GM12878 (cell line): ENCODE measurements around the gene CDH2. TPM values are rescaled to one million over a fixed set of nuclear protein-coding genes. Genes with fewer than 3 reads are reported as not detected.

Experiments used
- ATAC-seq: fragments of 200-7000 bp; cut with Tn5 transposase; 3 replicates; pipeline ENCODE4 v1.9.1; 2020; ENCODE audit warnings: mild to moderate bottlenecking, moderate library complexity
- BruUV-seq: library from RNA; stranded (reverse); fragments of 400-500 nt; replicated peaks from 2 replicates; lab custom pipeline; 2021; lab: Mats Ljungman, UMichigan
- CTCF ChIA-PET: fragments of 300-600 bp; sonication (Branson Sonifier 250); formaldehyde crosslinking; extraction: SDS; loops from one replicate; lab custom pipeline; 2021; ENCODE audit warnings: inconsistent platforms; lab: Yijun Ruan, JAX
- POLR2A ChIA-PET: fragments of 350-600 bp; formaldehyde crosslinking; extraction: SDS; loops from one replicate; lab custom pipeline; 2021; ENCODE audit warnings: inconsistent platforms; lab: Charles Lee
- RAD21 ChIA-PET: fragments of 300-600 bp; sonication (Branson Sonifier 250); formaldehyde crosslinking; loops from one replicate; lab custom pipeline; 2023; ENCODE audit warnings: antibody characterized with exemption; ENCODE audit not compliant: unreplicated experiment; lab: Charles Lee
- SMC1A ChIA-PET: fragments of 300-600 bp; sonication (Branson Sonifier 250); formaldehyde crosslinking; loops from one replicate; lab custom pipeline; 2023; ENCODE audit not compliant: unreplicated experiment, uncharacterized antibody; lab: Charles Lee
- DNase-seq: peaks from one replicate; pipeline ENCODE4 v3.0.0-alpha.2; 2011; ENCODE audit warnings: low read depth, low spot score
- FAIRE-seq: peaks from 3 replicates; lab custom pipeline; 2011; peaks lifted over from hg19 to GRCh38; lab: Jason Lieb, UNC
- H2AFZ ChIP-seq: 2 replicates; pipeline ENCODE4 v1.6.0; 2011; ENCODE audit warnings: low read depth, low read length, control low read depth; ENCODE audit not compliant: control insufficient read depth
- H3K27ac ChIP-seq: 2 replicates; pipeline ENCODE4 v1.5.1; 2011; ENCODE audit warnings: control low read depth; ENCODE audit not compliant: control insufficient read depth, insufficient read depth
- H3K27me3 ChIP-seq, 2 experiments: replicated peaks in 1 of 2; 2 replicates each; pipeline versions ENCODE4 v1.6.0 to v1.6.1; 2011; ENCODE audit warnings: low read length in 1 of 2; ENCODE audit not compliant: control insufficient read depth in 2 of 2, insufficient read depth in 2 of 2
- H3K36me3 ChIP-seq, 2 experiments: 2 replicates each; pipeline ENCODE4 v1.5.1; 2011; ENCODE audit warnings: low read length in 1 of 2; ENCODE audit not compliant: control insufficient read depth in 2 of 2, insufficient read depth in 2 of 2
- H3K4me1 ChIP-seq: 2 replicates; pipeline ENCODE4 v1.6.1; 2011; ENCODE audit warnings: mild to moderate bottlenecking, low read length, moderate library complexity, mixed read lengths; ENCODE audit not compliant: control insufficient read depth, insufficient read depth
- H3K4me2 ChIP-seq: 2 replicates; pipeline ENCODE4 v1.6.0; 2011; ENCODE audit warnings: control low read depth; ENCODE audit not compliant: control insufficient read depth, insufficient read depth
- H3K4me3 ChIP-seq: fragments of 200-600 bp; sonication (generic); 2 replicates; pipeline ENCODE4 v1.5.1; 2016
- H3K79me2 ChIP-seq: 2 replicates; pipeline ENCODE4 v1.6.0; 2011; ENCODE audit warnings: low read length; ENCODE audit not compliant: control insufficient read depth, insufficient read depth
- H3K9ac ChIP-seq: 2 replicates; pipeline ENCODE4 v1.8.0; 2011; ENCODE audit warnings: low read length, control low read depth, mixed read lengths; ENCODE audit not compliant: control insufficient read depth, insufficient read depth
- H3K9me3 ChIP-seq: replicated peaks from 3 replicates; pipeline ENCODE4 v1.5.1; 2011; ENCODE audit warnings: mild to moderate bottlenecking, low read length; ENCODE audit not compliant: control insufficient read depth, insufficient read depth
- H4K20me1 ChIP-seq: 2 replicates; pipeline ENCODE4 v1.6.0; 2011; ENCODE audit not compliant: control insufficient read depth, insufficient read depth
- CHD4 ChIP-seq: fragments of 200-600 bp; sonication (generic); IDR thresholded peaks from 2 replicates; pipeline ENCODE4 v1.6.1; 2016; ENCODE audit warnings: mild to moderate bottlenecking
- MYB ChIP-seq: fragments of 150-350 bp; IDR thresholded peaks from 2 replicates; pipeline ENCODE4 v1.6.1; 2014; ENCODE audit warnings: mild to moderate bottlenecking, low read depth, low read length, borderline replicate concordance
- NFIC ChIP-seq: IDR thresholded peaks from 2 replicates; pipeline ENCODE4 v1.6.1; 2012; ENCODE audit warnings: low read depth, mild to moderate bottlenecking, inconsistent platforms, low read length, moderate library complexity
- SMARCA5 ChIP-seq: fragments of 450-650 bp; IDR thresholded peaks from 2 replicates; pipeline ENCODE4 v1.6.1; 2017; ENCODE audit warnings: mild to moderate bottlenecking
- SMC3 ChIP-seq: IDR thresholded peaks from 2 replicates; pipeline ENCODE4 v1.6.1; 2011; ENCODE audit warnings: low read length, improper control_type of control experiment, borderline replicate concordance
- WGBS: methylation state at CpG from one replicate; pipeline ENCODE4 v1.1.6; 2016; ENCODE audit warnings: low lambda C conversion rate; ENCODE audit not compliant: insufficient replicate concordance, insufficient coverage; ENCODE audit errors: missing lambda C conversion rate; 5-methylcytosine and 5-hydroxymethylcytosine counted together
- in situ Hi-C: fragments of 300-500 bp; cut with MboI; formaldehyde crosslinking; loops from 9 replicates; pipeline ENCODE4 v1.14.3; 2018; ENCODE audit warnings: mixed read lengths
- intact Hi-C: fragments of 100-400 bp; cut with micrococcal nuclease; formaldehyde crosslinking; loops from one replicate; pipeline ENCODE4 v1.14.2; 2022; ENCODE audit not compliant: unreplicated experiment
- polyA plus RNA-seq, 11 experiments: library from polyadenylated mRNA; depleted of rRNA in 4 of 11; unstranded in 6 of 11; stranded (reverse) in 5 of 11; fragments of >200 nt; fragmentation: Nextera tagmentation in 4 of 11; fragmentation: Illumina TruSeq in 1 of 11; extraction: Ambion mirVana in 4 of 11; extraction: Trizol in 1 of 11; gene quantifications; 1 replicate in 1 of 11; 2 replicates in 10 of 11; pipeline versions ENCODE4 v1.2.1 to v1.2.3, GENCODE V29; 2011 to 2016; ENCODE audit warnings: inconsistent platforms in 2 of 11, missing spikeins in 2 of 11, low read depth in 1 of 11
- total RNA-seq, 4 experiments: library from RNA; depleted of rRNA in 3 of 4; stranded (reverse); fragments of >200 nt in 3 of 4; fragmentation: Illumina TruSeq in 1 of 4; extraction: Trizol in 1 of 4; gene quantifications; 2 replicates each; pipeline versions ENCODE4 v1.2.1 to v1.2.3, GENCODE V29; 2013 to 2021
- TF ChIP-seq, protein P1 (sequence below): IDR thresholded peaks from 2 replicates; pipeline ENCODE4 v1.6.1; 2012; ENCODE audit warnings: low read depth, low read length, improper control_type of control experiment
- TF ChIP-seq, protein P2 (sequence below): fragments of 450-650 bp; IDR thresholded peaks from 2 replicates; pipeline ENCODE4 v1.6.1; 2017; ENCODE audit warnings: antibody characterized with exemption, mild to moderate bottlenecking, moderate library complexity
- TF ChIP-seq, protein P3 (sequence below): fragments of 150-350 bp; IDR thresholded peaks from 2 replicates; pipeline ENCODE4 v1.6.1; 2014; ENCODE audit warnings: mild to moderate bottlenecking, low read depth, low read length

CDH2 gene
- total and polyA plus RNA-seq, 10 of the 15 experiments (the other 5 are each of a cell fraction or from before 2014, with no cell fraction given), result 0.01 to 0.25 (median 0.06) TPM; not detected in 4

DNA sequence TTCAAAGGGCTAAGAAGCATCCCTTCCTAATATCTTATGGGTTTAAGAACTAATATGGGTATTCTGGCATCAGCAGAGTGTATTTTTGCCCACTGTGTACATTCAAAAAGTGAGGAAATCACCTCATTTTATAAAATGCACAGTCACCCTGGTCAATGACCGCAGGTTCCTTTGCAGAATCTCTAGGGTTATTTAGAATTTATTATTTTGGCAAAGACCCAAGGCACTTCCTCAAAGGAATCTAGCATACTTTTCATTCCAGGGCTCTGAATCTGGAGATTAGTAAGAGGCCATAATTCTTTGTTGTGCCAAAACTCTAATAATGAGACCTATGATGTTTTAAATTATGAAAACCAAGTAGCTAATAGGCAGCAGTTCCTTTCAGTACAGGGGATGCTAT lies 27.2 kb upstream of the CDH2 start (continued):
- TF ChIP-seq, protein P1, sequence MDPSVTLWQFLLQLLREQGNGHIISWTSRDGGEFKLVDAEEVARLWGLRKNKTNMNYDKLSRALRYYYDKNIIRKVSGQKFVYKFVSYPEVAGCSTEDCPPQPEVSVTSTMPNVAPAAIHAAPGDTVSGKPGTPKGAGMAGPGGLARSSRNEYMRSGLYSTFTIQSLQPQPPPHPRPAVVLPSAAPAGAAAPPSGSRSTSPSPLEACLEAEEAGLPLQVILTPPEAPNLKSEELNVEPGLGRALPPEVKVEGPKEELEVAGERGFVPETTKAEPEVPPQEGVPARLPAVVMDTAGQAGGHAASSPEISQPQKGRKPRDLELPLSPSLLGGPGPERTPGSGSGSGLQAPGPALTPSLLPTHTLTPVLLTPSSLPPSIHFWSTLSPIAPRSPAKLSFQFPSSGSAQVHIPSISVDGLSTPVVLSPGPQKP, result no peak
- no peak for TF ChIP-seq NFIC

DNA sequence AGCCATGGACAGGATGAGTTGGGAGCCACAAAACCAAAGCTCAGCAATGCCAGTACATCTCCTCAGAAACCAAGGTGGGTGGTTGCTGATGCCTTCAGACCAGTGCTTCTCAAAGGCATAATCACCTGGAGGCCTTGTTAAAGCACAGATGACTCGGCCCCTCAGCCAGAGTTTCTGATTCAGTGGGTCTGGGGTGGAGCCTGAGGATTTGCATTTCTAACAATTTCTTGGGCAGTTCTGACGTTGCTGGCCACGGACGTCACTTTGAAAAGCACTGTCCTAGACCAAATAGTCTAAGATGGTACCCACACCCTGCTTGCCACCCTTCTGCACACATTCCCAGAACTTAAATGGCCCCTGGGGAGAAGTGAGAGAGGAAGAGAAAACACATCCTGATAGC lies 24.1 kb upstream of the CDH2 start:
- Histone ChIP-seq H3K27me3 (no peaks in the 10 kb centered on the region), H3K9ac (no peak overlapping the region), H3K79me2 (no peaks in the 10 kb centered on the region)

More for the DNA sequence above, 24.1 kb upstream of the CDH2 start:
- Histone ChIP-seq H3K27ac (no peak overlapping the region), H3K36me3 (no peaks in the 10 kb centered on the region), H4K20me1 (no peaks in the 10 kb centered on the region), H3K9me3 (no peaks in the 10 kb centered on the region; the same call in 2 of the 3 replicates), H2AFZ (no peak overlapping the region), H3K4me3 (no peak overlapping the region), H3K4me1 (no peaks in the 10 kb centered on the region), H3K4me2 (no peak overlapping the region)
- ChIA-PET CTCF (no interaction called here), SMC1A (no interaction called here), POLR2A (no interaction called here), RAD21 (no interaction called here)
- WGBS, result 3% methylated on average over 4 of the region's 4 CpGs
- no TSS peak for BruUV-seq
- intact Hi-C loops, result no loop called here
- FAIRE-seq, result no peak
- in situ Hi-C loops, result no loop called here
- no peak for ATAC-seq
- TF ChIP-seq CHD4 (no peak), SMARCA5 (no peak), SMC3 (no peak), MYB (no peak)
- TF ChIP-seq, protein P2, sequence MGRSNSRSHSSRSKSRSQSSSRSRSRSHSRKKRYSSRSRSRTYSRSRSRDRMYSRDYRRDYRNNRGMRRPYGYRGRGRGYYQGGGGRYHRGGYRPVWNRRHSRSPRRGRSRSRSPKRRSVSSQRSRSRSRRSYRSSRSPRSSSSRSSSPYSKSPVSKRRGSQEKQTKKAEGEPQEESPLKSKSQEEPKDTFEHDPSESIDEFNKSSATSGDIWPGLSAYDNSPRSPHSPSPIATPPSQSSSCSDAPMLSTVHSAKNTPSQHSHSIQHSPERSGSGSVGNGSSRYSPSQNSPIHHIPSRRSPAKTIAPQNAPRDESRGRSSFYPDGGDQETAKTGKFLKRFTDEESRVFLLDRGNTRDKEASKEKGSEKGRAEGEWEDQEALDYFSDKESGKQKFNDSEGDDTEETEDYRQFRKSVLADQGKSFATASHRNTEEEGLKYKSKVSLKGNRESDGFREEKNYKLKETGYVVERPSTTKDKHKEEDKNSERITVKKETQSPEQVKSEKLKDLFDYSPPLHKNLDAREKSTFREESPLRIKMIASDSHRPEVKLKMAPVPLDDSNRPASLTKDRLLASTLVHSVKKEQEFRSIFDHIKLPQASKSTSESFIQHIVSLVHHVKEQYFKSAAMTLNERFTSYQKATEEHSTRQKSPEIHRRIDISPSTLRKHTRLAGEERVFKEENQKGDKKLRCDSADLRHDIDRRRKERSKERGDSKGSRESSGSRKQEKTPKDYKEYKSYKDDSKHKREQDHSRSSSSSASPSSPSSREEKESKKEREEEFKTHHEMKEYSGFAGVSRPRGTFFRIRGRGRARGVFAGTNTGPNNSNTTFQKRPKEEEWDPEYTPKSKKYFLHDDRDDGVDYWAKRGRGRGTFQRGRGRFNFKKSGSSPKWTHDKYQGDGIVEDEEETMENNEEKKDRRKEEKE, result no peak
- TF ChIP-seq, protein P3, sequence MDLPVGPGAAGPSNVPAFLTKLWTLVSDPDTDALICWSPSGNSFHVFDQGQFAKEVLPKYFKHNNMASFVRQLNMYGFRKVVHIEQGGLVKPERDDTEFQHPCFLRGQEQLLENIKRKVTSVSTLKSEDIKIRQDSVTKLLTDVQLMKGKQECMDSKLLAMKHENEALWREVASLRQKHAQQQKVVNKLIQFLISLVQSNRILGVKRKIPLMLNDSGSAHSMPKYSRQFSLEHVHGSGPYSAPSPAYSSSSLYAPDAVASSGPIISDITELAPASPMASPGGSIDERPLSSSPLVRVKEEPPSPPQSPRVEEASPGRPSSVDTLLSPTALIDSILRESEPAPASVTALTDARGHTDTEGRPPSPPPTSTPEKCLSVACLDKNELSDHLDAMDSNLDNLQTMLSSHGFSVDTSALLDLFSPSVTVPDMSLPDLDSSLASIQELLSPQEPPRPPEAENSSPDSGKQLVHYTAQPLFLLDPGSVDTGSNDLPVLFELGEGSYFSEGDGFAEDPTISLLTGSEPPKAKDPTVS, result no peak
- DNase-seq, result no peak
